HG03565 (cell line): ENCODE measurements around the gene ADORA1.

Source experiments
- ATAC-seq: cut with Tn5 transposase; IDR thresholded peaks from one replicate; pipeline ENCODE4 v1.9.1; 2021; ENCODE audit warnings: mild to moderate bottlenecking, moderate library complexity; ENCODE audit not compliant: unreplicated experiment

ADORA1 gene

GRCh38 chr1:203183828-203184227 is 56.3 kb downstream of the ADORA1 start:
- ATAC-seq: no peak

- ATAC-seq: no peak
Observed at GRCh38 chr1:203184467-203184866, 56.9 kb downstream of the ADORA1 start.

- no peak for ATAC-seq
Observed at GRCh38 chr1:203185061-203185461, 57.5 kb downstream of the ADORA1 start.

GRCh38 chr1:203185585-203185984 is 58.1 kb downstream of the ADORA1 start:
- ATAC-seq: no peak

GRCh38 chr1:203186091-203186445 is 58.5 kb downstream of the ADORA1 start:
- no peak for ATAC-seq

- ATAC-seq: no peak
Observed at GRCh38 chr1:203186446-203187303, 59.1 kb downstream of the ADORA1 start, which contains the start of gene CHI3L1. Gene CHI3L1, minus strand, starts transcription at chr1:203186704. Its CDS starts 81 bp downstream, at chr1:203186623.

- ATAC-seq: no peak
Observed at GRCh38 chr1:203187304-203187685, 59.8 kb downstream of the ADORA1 start.

GRCh38 chr1:203187689-203188264 is 60.3 kb downstream of the ADORA1 start:
- no peak for ATAC-seq

GRCh38 chr1:203188686-203189232 is 61.2 kb downstream of the ADORA1 start:
- ATAC-seq: no peak

- ATAC-seq: no peak
Observed at GRCh38 chr1:203189951-203190352, 62.4 kb downstream of the ADORA1 start.

- no peak for ATAC-seq
Observed at GRCh38 chr1:203190949-203191348, 63.4 kb downstream of the ADORA1 start.

- no peak for ATAC-seq
Observed at GRCh38 chr1:203196371-203196770, 68.8 kb downstream of the ADORA1 start.

- ATAC-seq: no peak
Observed at GRCh38 chr1:203197625-203198024, 70.1 kb downstream of the ADORA1 start.

- ATAC-seq: no peak
Observed at GRCh38 chr1:203199002-203199401, 71.5 kb downstream of the ADORA1 start.

GRCh38 chr1:203199481-203199815 is 71.9 kb downstream of the ADORA1 start:
- no peak for ATAC-seq

GRCh38 chr1:203199816-203200571 is 72.5 kb downstream of the ADORA1 start:
- ATAC-seq: no peak

- ATAC-seq: no peak
Observed at GRCh38 chr1:203200916-203201315, 73.4 kb downstream of the ADORA1 start.

GRCh38 chr1:203201516-203202205 is 74.1 kb downstream of the ADORA1 start:
- no peak for ATAC-seq

- ATAC-seq: no peak
Observed at GRCh38 chr1:203202431-203203245, 75.1 kb downstream of the ADORA1 start.

GRCh38 chr1:203204756-203205155 is 77.2 kb downstream of the ADORA1 start:
- ATAC-seq: no peak
